ENCODE results near the gene CD209. TPM values are rescaled to one million over a fixed set of nuclear protein-coding genes. Genes with fewer than 3 reads are reported as not detected.

The CD209 gene
- total RNA-seq, 1 experiment from 2014 or later: not detected

GRCh38 chr19:7756258-7756657 is 8.9 kb upstream of the CD209 start:
- ChIA-PET RAD21 (ENCODE audit: low non-redundant PET in 1 of 2, low total read pairs in 2 of 2, uncharacterized antibody in 2 of 2, unreplicated experiment in 2 of 2) (no interaction called here), POLR2A (no interaction called here), CTCF (no interaction called here)
- no TSS peak for BruUV-seq (replicated peaks)
- Histone ChIP-seq H3K27ac (ENCODE audit: low read depth, low read length) (no peak overlapping the region), H3K9me2 (ENCODE audit: insufficient read depth) (no peaks in the 10 kb centered on the region), H3K9ac (ENCODE audit: low read length) (no peak overlapping the region), H2AFZ (ENCODE audit: low read depth, low read length, poor library complexity, severe bottlenecking) (no peak overlapping the region), H3K79me2 (ENCODE audit: insufficient read depth, low read length) (no peaks in the 10 kb centered on the region), H3K4me3 (replicated peaks in 1 of 2; ENCODE audit: low read depth in 1 of 2, low read length in 2 of 2) (no peak overlapping the region), H3K36me3 (ENCODE audit: control insufficient read depth in 1 of 2, insufficient read depth in 2 of 2, low read length in 2 of 2) (no peaks in the 10 kb centered on the region), H4K20me1 (ENCODE audit: insufficient read depth) (no peaks in the 10 kb centered on the region), H3K4me2 (ENCODE audit: low read length) (no peak overlapping the region), H3K27me3 (ENCODE audit: insufficient read depth, low read length) (no peaks in the 10 kb centered on the region), H3K4me1 (ENCODE audit: control insufficient read depth in 1 of 2, insufficient read depth in 2 of 2, low read length in 2 of 2) (no peaks in the 10 kb centered on the region), H3K9me3 (ENCODE audit: control insufficient read depth in 1 of 2, insufficient read depth in 1 of 2, low read depth in 1 of 2, low read length in 2 of 2) (peaks cover 12 to 17% of the 10 kb centered on the region in 2 experiments; a peak in 2 of 4 replicates)
- intact Hi-C loops (cut with micrococcal nuclease): no loop called here
- TF ChIP-seq ELF1 (IDR thresholded peaks at IDR 0.05; ENCODE audit: borderline replicate concordance, low read depth): no peak
- no peak for TF ChIP-seq ZFX (IDR thresholded peaks at IDR 0.05)
- DNase-seq (ENCODE audit: low read depth, low spot score) (no peak), ATAC-seq (no peak)

GRCh38 chr19:7751157-7751783 is 3.9 kb upstream of the CD209 start:
- no peak for TF ChIP-seq CBX3 (IDR thresholded peaks at IDR 0.05; ENCODE audit: low read depth)
- Histone ChIP-seq H3K4me2 (ENCODE audit: low read length) (no peak overlapping the region), H3K9ac (ENCODE audit: low read length) (no peak overlapping the region), H2AFZ (ENCODE audit: low read depth, low read length, poor library complexity, severe bottlenecking) (no peak overlapping the region), H3K9me3 (ENCODE audit: control insufficient read depth in 1 of 2, insufficient read depth in 1 of 2, low read depth in 1 of 2, low read length in 2 of 2) (peaks cover 2 to 3% of the 10 kb centered on the region in 2 experiments; a peak in 2 of 4 replicates), H3K4me1 (ENCODE audit: control insufficient read depth in 1 of 2, insufficient read depth in 2 of 2, low read length in 2 of 2) (no peaks in the 10 kb centered on the region), H3K4me3 (replicated peaks in 1 of 2; ENCODE audit: low read depth in 1 of 2, low read length in 2 of 2) (no peak overlapping the region), H3K79me2 (ENCODE audit: insufficient read depth, low read length) (no peaks in the 10 kb centered on the region), H3K27ac (ENCODE audit: low read depth, low read length) (no peak overlapping the region), H3K27me3 (ENCODE audit: insufficient read depth, low read length) (no peaks in the 10 kb centered on the region), H3K9me2 (ENCODE audit: insufficient read depth) (no peaks in the 10 kb centered on the region), H4K20me1 (ENCODE audit: insufficient read depth) (no peaks in the 10 kb centered on the region), H3K36me3 (ENCODE audit: control insufficient read depth in 1 of 2, insufficient read depth in 2 of 2, low read length in 2 of 2) (no peaks in the 10 kb centered on the region)
- no peak for DNase-seq (ENCODE audit: low read depth, low spot score)
- RAD21 ChIA-PET (ENCODE audit: low non-redundant PET in 1 of 2, low total read pairs in 2 of 2, uncharacterized antibody in 2 of 2, unreplicated experiment in 2 of 2): no interaction called here
- ATAC-seq: no peak
- POLR2A ChIA-PET: interaction anchor here (0.7 kb wide), 1 partner anchor 425 kb away, joined by 3 read pairs; no protein-coding TSS in a partner anchor
- CTCF ChIA-PET: no interaction called here
- no TSS peak for BruUV-seq (replicated peaks)
- intact Hi-C loops (cut with micrococcal nuclease): no loop called here

Measured in HCT116 (cell line).